ENCODE data around the gene SLC24A3.

SLC24A3 gene

DNA sequence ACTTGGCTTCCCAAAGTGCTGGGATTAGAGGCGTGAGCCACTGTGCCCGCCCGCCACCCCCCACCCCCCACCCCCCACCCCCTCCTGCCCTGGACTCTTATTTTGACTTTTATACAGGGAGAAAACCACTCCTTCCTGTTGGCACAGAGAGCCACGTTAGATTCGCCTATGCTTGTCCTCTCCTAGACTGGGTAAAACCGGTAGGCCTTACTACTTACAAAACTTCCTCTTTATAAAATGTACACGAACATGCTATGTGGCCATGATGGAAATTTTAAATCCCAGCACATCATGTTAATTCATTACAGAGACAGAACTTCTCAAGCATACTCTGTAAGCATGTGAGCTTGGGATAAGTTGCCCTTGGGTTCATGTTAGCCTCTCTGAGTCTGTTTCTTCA is 124.2 kb downstream of the SLC24A3 start:
- no peak for TF ChIP-seq CTCF (IDR thresholded peaks at IDR 0.05; ENCODE audit: unreplicated experiment in 3 of 3)
- H3K9me3 Mint-ChIP-seq = no peaks in the 10 kb centered on the region

GRCh38 chr20:19338380-19338779 is 125.9 kb downstream of the SLC24A3 start:
- Mint-ChIP-seq H3K4me3 (no peak overlapping the region), H3K27ac (no peak overlapping the region), H3K36me3 (ENCODE audit: low read depth) (no peaks in the 10 kb centered on the region), H3K4me1 (peaks cover 15% of the 10 kb centered on the region), H3K27me3 (ENCODE audit: low read depth) (no peaks in the 10 kb centered on the region), H3K9me3 (no peaks in the 10 kb centered on the region)
- no peak for TF ChIP-seq CTCF (IDR thresholded peaks at IDR 0.05; ENCODE audit: unreplicated experiment in 3 of 3)

More for the DNA sequence above, 124.2 kb downstream of the SLC24A3 start:
- no peak overlapping the region for H3K27ac Mint-ChIP-seq
- H3K4me1 Mint-ChIP-seq = peaks cover 29% of the 10 kb centered on the region
- H3K27me3 Mint-ChIP-seq (ENCODE audit: low read depth) = peaks cover 3% of the 10 kb centered on the region
- no peaks in the 10 kb centered on the region for H3K36me3 Mint-ChIP-seq (ENCODE audit: low read depth)
- no peak overlapping the region for H3K4me3 Mint-ChIP-seq

- H3K27ac Mint-ChIP-seq = no peak overlapping the region
- no peaks in the 10 kb centered on the region for H3K9me3 Mint-ChIP-seq
- H3K27me3 Mint-ChIP-seq (ENCODE audit: low read depth) = no peaks in the 10 kb centered on the region
- no peak overlapping the region for H3K4me3 Mint-ChIP-seq
- H3K36me3 Mint-ChIP-seq (ENCODE audit: low read depth) = no peaks in the 10 kb centered on the region
- TF ChIP-seq CTCF (IDR thresholded peaks at IDR 0.05; ENCODE audit: unreplicated experiment in 3 of 3) = no peak
- peaks cover 11% of the 10 kb centered on the region for H3K4me1 Mint-ChIP-seq
Observed at GRCh38 chr20:19338960-19339359, 126.5 kb downstream of the SLC24A3 start.

GRCh38 chr20:19341348-19342053 is 129.1 kb downstream of the SLC24A3 start:
- no peak overlapping the region for H3K27ac Mint-ChIP-seq

GRCh38 chr20:19344341-19344740 is 131.9 kb downstream of the SLC24A3 start:
- no peaks in the 10 kb centered on the region for H3K4me1 Mint-ChIP-seq
- peaks cover 12% of the 10 kb centered on the region for H3K9me3 Mint-ChIP-seq
- H3K27ac Mint-ChIP-seq = no peak overlapping the region
- no peak overlapping the region for H3K4me3 Mint-ChIP-seq
- TF ChIP-seq CTCF (IDR thresholded peaks at IDR 0.05; ENCODE audit: unreplicated experiment in 3 of 3) = no peak
- H3K36me3 Mint-ChIP-seq (ENCODE audit: low read depth) = no peaks in the 10 kb centered on the region
- no peaks in the 10 kb centered on the region for H3K27me3 Mint-ChIP-seq (ENCODE audit: low read depth)

More at GRCh38 chr20:19341348-19342053, 129.1 kb downstream of the SLC24A3 start:
- peaks cover 12% of the 10 kb centered on the region for H3K9me3 Mint-ChIP-seq
- no peak for TF ChIP-seq CTCF (IDR thresholded peaks at IDR 0.05; ENCODE audit: unreplicated experiment in 3 of 3)
- no peak overlapping the region for H3K4me3 Mint-ChIP-seq
- no peaks in the 10 kb centered on the region for H3K36me3 Mint-ChIP-seq (ENCODE audit: low read depth)
- H3K4me1 Mint-ChIP-seq = peaks cover 11% of the 10 kb centered on the region
- H3K27me3 Mint-ChIP-seq (ENCODE audit: low read depth) = no peaks in the 10 kb centered on the region

- peaks cover 7% of the 10 kb centered on the region for H3K4me1 Mint-ChIP-seq
- no peak overlapping the region for H3K4me3 Mint-ChIP-seq
- H3K27ac Mint-ChIP-seq = no peak overlapping the region
- no peak for TF ChIP-seq CTCF (IDR thresholded peaks at IDR 0.05; ENCODE audit: unreplicated experiment in 3 of 3)
- H3K27me3 Mint-ChIP-seq (ENCODE audit: low read depth) = no peaks in the 10 kb centered on the region
- H3K36me3 Mint-ChIP-seq (ENCODE audit: low read depth) = no peaks in the 10 kb centered on the region
- H3K9me3 Mint-ChIP-seq = peaks cover 12% of the 10 kb centered on the region
Observed at GRCh38 chr20:19347943-19348456, 135.6 kb downstream of the SLC24A3 start.

All from nephron (organoid).